ENCODE measurements around the gene FTCD.

- TF ChIP-seq CTCF (IDR thresholded peaks at IDR 0.05) (no peak), POLR2AphosphoS5 (IDR thresholded peaks at IDR 0.05; ENCODE audit: low read depth, low read length) (no peak)
These were observed 60.8 kb downstream of the FTCD start for GRCh38 chr21:46094401-46095082.

All from Panc1 (cell line).